HEK293 (cell line): ENCODE results near the gene DPP6.
A peak's percentile ranks its signal among the peaks of the same experiment; 100 is the strongest.

Experiments used
- CTCF ChIA-PET: fragments of 350-600 bp; formaldehyde crosslinking; extraction: SDS; loops from one replicate; lab custom pipeline; 2021; ENCODE audit warnings: antibody characterized with exemption; lab: Yijun Ruan, JAX
- POLR2A ChIA-PET: fragments of 300-600 bp; formaldehyde crosslinking; extraction: SDS; loops from one replicate; lab custom pipeline; 2020; ENCODE audit warnings: antibody characterized with exemption, inconsistent platforms; lab: Yijun Ruan, JAX
- H3K27ac ChIP-seq: fragments of 200-500 bp; sonication (Bioruptor generic); 2 replicates; pipeline ENCODE4 v1.5.1; 2014; ENCODE audit warnings: low read depth, low read length, control low read depth, inconsistent platforms; ENCODE audit errors: extremely low read depth
- H3K36me3 ChIP-seq, 2 experiments: fragments of 200-500 bp in 1 of 2; sonication (Bioruptor generic) in 1 of 2; 1 replicate in 1 of 2; 2 replicates in 1 of 2; pipeline ENCODE4 v1.5.1; 2014 to 2017; ENCODE audit warnings: inconsistent platforms in 2 of 2, low read length in 2 of 2; ENCODE audit not compliant: control insufficient read depth in 2 of 2, insufficient read depth in 1 of 2
- H3K4me1 ChIP-seq: fragments of 200-500 bp; sonication (Bioruptor generic); 2 replicates; pipeline ENCODE4 v1.5.1; 2014; ENCODE audit warnings: mild to moderate bottlenecking, low read length, inconsistent platforms; ENCODE audit not compliant: control insufficient read depth, insufficient read depth
- H3K4me3 ChIP-seq: 2 replicates; pipeline ENCODE4 v1.5.1; 2011; ENCODE audit warnings: low read depth, mild to moderate bottlenecking, control low read depth, low read length, moderate library complexity
- H3K9me3 ChIP-seq: fragments of 200-500 bp; sonication (Bioruptor generic); 2 replicates; pipeline ENCODE4 v1.5.1; 2014; ENCODE audit warnings: low read depth, low read length, inconsistent platforms; ENCODE audit not compliant: control insufficient read depth, insufficient read depth
- GLIS1 ChIP-seq: fragments of 450-650 bp; formaldehyde crosslinking; IDR thresholded peaks from 2 replicates; pipeline ENCODE4 v1.5.1; 2016; ENCODE audit warnings: missing biosample characterization, missing genetic modification characterization
- GLIS2 ChIP-seq: fragments of 450-650 bp; formaldehyde crosslinking; IDR thresholded peaks from 2 replicates; pipeline ENCODE4 v1.5.1; 2016; ENCODE audit warnings: missing biosample characterization, missing genetic modification characterization
- ZBTB10 ChIP-seq: fragments of 450-650 bp; formaldehyde crosslinking; IDR thresholded peaks from 2 replicates; pipeline ENCODE4 v1.5.1; 2016; ENCODE audit warnings: missing biosample characterization, missing genetic modification characterization
- ZBTB48 ChIP-seq: fragments of 450-650 bp; formaldehyde crosslinking; IDR thresholded peaks from 2 replicates; pipeline ENCODE4 v1.5.1; 2016; ENCODE audit warnings: missing biosample characterization, missing genetic modification characterization
- ZNF174 ChIP-seq: fragments of 450-650 bp; formaldehyde crosslinking; IDR thresholded peaks from 2 replicates; pipeline ENCODE4 v1.5.0; 2017; ENCODE audit warnings: missing biosample characterization, mild to moderate bottlenecking, missing genetic modification characterization
- ZNF274 ChIP-seq, 2 experiments: fragments of 200-500 bp in 1 of 2; fragments of 450-650 bp in 1 of 2; sonication (Bioruptor generic) in 1 of 2; formaldehyde crosslinking in 1 of 2; IDR thresholded peaks; 2 replicates each; pipeline versions ENCODE4 v1.5.1 to v1.6.1; 2014 to 2016; ENCODE audit warnings: borderline replicate concordance in 1 of 2, inconsistent platforms in 1 of 2, low read length in 1 of 2, missing biosample characterization in 1 of 2, missing genetic modification characterization in 1 of 2
- ZNF362 ChIP-seq: fragments of 450-650 bp; formaldehyde crosslinking; IDR thresholded peaks from 2 replicates; pipeline ENCODE4 v1.5.1; 2016; ENCODE audit warnings: missing biosample characterization, missing genetic modification characterization
- ZNF398 ChIP-seq: fragments of 450-650 bp; formaldehyde crosslinking; IDR thresholded peaks from 2 replicates; pipeline ENCODE4 v1.5.1; 2017; ENCODE audit warnings: missing biosample characterization, missing genetic modification characterization
- ZNF501 ChIP-seq: fragments of 450-650 bp; formaldehyde crosslinking; IDR thresholded peaks from 2 replicates; pipeline ENCODE4 v1.5.1; 2016; ENCODE audit warnings: missing biosample characterization, missing genetic modification characterization
- ZNF558 ChIP-seq: fragments of 450-650 bp; formaldehyde crosslinking; IDR thresholded peaks from 2 replicates; pipeline ENCODE4 v1.5.1; 2016; ENCODE audit warnings: missing biosample characterization, missing genetic modification characterization
- ZNF561 ChIP-seq: fragments of 450-650 bp; IDR thresholded peaks from 2 replicates; pipeline ENCODE4 v1.5.1; 2018; ENCODE audit warnings: missing biosample characterization, missing genetic modification characterization, borderline replicate concordance
- ZNF596 ChIP-seq: fragments of 450-650 bp; IDR thresholded peaks from 2 replicates; pipeline ENCODE4 v1.5.0; 2018; ENCODE audit warnings: missing biosample characterization, mild to moderate bottlenecking, missing genetic modification characterization, moderate library complexity
- ZNF654 ChIP-seq: fragments of 450-650 bp; formaldehyde crosslinking; IDR thresholded peaks from 2 replicates; pipeline ENCODE4 v1.5.1; 2016; ENCODE audit warnings: low read depth, missing biosample characterization, missing genetic modification characterization
- ZNF658 ChIP-seq: fragments of 450-650 bp; formaldehyde crosslinking; IDR thresholded peaks from 2 replicates; pipeline ENCODE4; 2016; ENCODE audit warnings: missing biosample characterization, missing genetic modification characterization
- ZNF704 ChIP-seq: fragments of 450-650 bp; formaldehyde crosslinking; IDR thresholded peaks from 2 replicates; pipeline ENCODE4 v1.5.1; 2016; ENCODE audit warnings: missing biosample characterization, missing genetic modification characterization
- ZNF747 ChIP-seq: fragments of 450-650 bp; formaldehyde crosslinking; IDR thresholded peaks from 2 replicates; pipeline ENCODE4 v1.5.1; 2016; ENCODE audit warnings: missing biosample characterization, missing genetic modification characterization
- ZNF768 ChIP-seq: fragments of 450-650 bp; formaldehyde crosslinking; IDR thresholded peaks from 2 replicates; pipeline ENCODE4 v1.5.1; 2018; ENCODE audit warnings: missing biosample characterization, mild to moderate bottlenecking, missing genetic modification characterization
- ZXDB ChIP-seq: fragments of 450-650 bp; formaldehyde crosslinking; IDR thresholded peaks from 2 replicates; pipeline ENCODE4 v1.5.1; 2016; ENCODE audit warnings: missing biosample characterization, missing genetic modification characterization

DPP6 gene

GRCh38 chr7:154744256-154744860 lies 692.2 kb downstream of the DPP6 start:
- Histone ChIP-seq H3K4me3 (no peak overlapping the region), H3K4me1 (no peaks in the 10 kb centered on the region), H3K36me3 (no peaks in the 10 kb centered on the region), H3K9me3 (no peaks in the 10 kb centered on the region), H3K27ac (no peak overlapping the region)
- 0 out of 2 replicates have a peak, but pooled peaks have one; percentile 20 for TF ChIP-seq GLIS2 (tag by site-specific recombination)
- TF ChIP-seq ZNF398 (tag by site-specific recombination), result no peak
- TF ChIP-seq ZNF654 (tag by site-specific recombination), result peak; percentile 32
- TF ChIP-seq GLIS1 (tag by site-specific recombination), result peak; percentile 59
- CTCF ChIA-PET, result interaction anchor here (0.6 to 1.4 kb wide), 13 partner anchors 9 to 1133 kb away, joined by 3 to 6 read pairs (median 4); no protein-coding TSS in a partner anchor
- POLR2A ChIA-PET, result no interaction called here

GRCh38 chr7:154744861-154745258 lies 692.7 kb downstream of the DPP6 start:
- H3K27ac ChIP-seq, result no peak overlapping the region
- no peak for TF ChIP-seq ZNF362 (tag by site-specific recombination)
- no peak for TF ChIP-seq ZNF768 (tag by site-specific recombination)
- H3K4me3 ChIP-seq, result no peak overlapping the region
- H3K36me3 ChIP-seq, result no peaks in the 10 kb centered on the region
- POLR2A ChIA-PET, result no interaction called here
- no peaks in the 10 kb centered on the region for H3K4me1 ChIP-seq
- H3K9me3 ChIP-seq, result no peaks in the 10 kb centered on the region
- CTCF ChIA-PET, result interaction anchor here (0.6 to 1.4 kb wide), 8 partner anchors 8 to 1817 kb away, joined by 3 to 5 read pairs (median 4); no protein-coding TSS in a partner anchor

GRCh38 chr7:154746571-154747360 lies 694.6 kb downstream of the DPP6 start:
- POLR2A ChIA-PET, result no interaction called here
- Histone ChIP-seq H3K4me1 (no peaks in the 10 kb centered on the region), H3K36me3 (no peaks in the 10 kb centered on the region), H3K4me3 (no peak overlapping the region), H3K27ac (no peak overlapping the region), H3K9me3 (no peaks in the 10 kb centered on the region)
- CTCF ChIA-PET, result interaction anchor here (0.6 to 1.4 kb wide), 7 partner anchors 8 to 422 kb away, joined by 3 to 4 read pairs (median 3); no protein-coding TSS in a partner anchor
- TF ChIP-seq ZXDB (tag by site-specific recombination), result no peak
- no peak for TF ChIP-seq ZNF558
- no peak for TF ChIP-seq ZNF174 (tag by site-specific recombination)
- TF ChIP-seq ZBTB10 (tag by site-specific recombination), result no peak
- TF ChIP-seq ZNF658 (tag by site-specific recombination), result no peak
- no peak for TF ChIP-seq ZNF561
- no peak for TF ChIP-seq ZNF747
- no peak for TF ChIP-seq ZNF596 (tag by site-specific recombination)
- no peak for TF ChIP-seq ZBTB48
- no peak for TF ChIP-seq ZNF704 (tag by site-specific recombination)
- no peak for TF ChIP-seq ZNF501 (tag by site-specific recombination)
- TF ChIP-seq ZNF274 (IDR thresholded peaks at IDR 0.05; ENCODE audit: low read length), result no peak
- no peak for TF ChIP-seq ZNF274 (tag by site-specific recombination; IDR thresholded peaks at IDR 0.05; ENCODE audit: borderline replicate concordance)
